KG1 (cell line): ENCODE data around the gene IRGM.
"Not testable (repeated sequence)": the region's sequence is repeated elsewhere in the genome, so short reads cannot be mapped to it uniquely, and the experiment has no call there.

Source experiments
- DNase-seq: peaks from one replicate; lab custom pipeline; 2025; lab: John Stamatoyannopoulos, UW

IRGM gene, protein sequence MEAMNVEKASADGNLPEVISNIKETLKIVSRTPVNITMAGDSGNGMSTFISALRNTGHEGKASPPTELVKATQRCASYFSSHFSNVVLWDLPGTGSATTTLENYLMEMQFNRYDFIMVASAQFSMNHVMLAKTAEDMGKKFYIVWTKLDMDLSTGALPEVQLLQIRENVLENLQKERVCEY

DNA sequence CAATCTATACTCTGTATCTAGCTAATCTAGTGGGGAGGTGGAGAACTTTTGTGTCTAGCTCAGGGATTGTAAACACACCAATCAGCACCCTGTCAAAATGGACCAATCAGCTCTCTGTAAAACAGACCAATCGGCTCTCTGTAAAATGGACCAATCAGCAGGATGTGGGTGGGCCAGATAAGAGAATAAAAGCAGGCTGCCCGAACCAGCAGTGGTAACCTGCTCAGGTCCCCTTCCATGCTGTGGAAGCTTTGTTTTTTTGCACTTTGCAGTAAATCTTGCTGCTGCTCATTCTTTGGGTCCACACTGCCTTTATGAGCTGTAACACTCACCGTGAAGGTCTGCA is at the start of gene IRGM:
IRGM (plus strand) TSS at position 214 of the 346 bp plus-strand sequence. CDS start 1,603 bp downstream, outside the sequence.
- DNase-seq = not testable (repeated sequence)

DNA sequence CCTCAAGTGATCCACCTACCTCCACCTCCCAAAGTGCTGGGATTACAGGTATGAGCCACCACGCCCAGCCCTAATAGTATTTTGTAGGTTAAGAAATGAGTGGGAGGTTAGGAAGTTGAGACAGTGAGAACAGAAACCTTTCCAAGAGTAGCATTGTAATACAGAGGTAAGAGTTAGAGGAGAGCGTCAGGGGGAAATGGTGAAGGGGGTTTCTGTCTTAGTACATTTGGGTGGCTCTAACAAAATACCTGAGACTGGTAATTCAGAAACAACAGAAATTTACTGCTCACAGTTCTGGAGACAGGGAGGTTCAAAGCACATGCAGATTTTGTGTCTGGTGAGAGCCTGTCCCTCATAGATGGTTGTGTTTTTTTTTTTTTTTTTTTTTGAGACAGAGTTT is 48.9 kb upstream of the IRGM start:
- no peak for DNase-seq

DNA sequence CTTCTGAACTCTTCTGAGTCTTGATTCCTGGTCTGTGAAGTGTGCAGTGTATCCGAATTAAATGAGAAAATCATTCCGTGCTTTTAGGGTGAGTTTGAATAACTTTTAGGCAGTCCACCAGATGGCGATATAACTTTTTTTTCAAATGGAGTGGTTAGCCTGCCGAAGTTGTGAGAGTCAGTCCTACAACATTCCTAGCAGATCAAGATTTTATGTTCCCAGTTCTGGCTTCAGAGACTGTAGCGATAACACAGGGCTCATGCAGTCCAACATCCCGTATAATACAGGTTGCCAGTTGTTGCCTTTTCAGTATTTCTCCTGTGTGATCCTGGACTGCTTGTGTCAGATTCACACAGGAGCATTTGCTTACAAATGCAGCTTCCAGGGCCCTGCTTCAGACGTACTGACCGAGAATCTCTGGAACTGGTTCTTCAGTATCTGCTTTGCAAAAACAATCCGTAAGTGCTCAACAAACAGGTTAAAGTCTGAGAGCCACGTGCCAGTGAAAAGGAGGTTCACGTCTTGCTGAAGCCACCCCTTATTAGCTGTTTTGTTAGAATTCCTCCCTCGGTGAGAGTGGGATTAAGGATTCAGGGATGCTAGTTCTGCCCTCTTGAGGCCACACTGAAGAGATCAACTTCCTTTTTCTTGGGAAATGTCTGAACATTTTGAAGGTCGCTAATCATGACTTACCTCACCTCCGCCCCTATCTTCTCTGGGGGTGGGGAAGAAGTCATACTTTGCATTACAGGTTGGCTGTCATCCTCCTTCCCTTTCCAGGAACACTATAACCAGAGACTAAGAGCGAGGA is 45.0 kb upstream of the IRGM start:
- DNase-seq = peak; percentile 4

DNA sequence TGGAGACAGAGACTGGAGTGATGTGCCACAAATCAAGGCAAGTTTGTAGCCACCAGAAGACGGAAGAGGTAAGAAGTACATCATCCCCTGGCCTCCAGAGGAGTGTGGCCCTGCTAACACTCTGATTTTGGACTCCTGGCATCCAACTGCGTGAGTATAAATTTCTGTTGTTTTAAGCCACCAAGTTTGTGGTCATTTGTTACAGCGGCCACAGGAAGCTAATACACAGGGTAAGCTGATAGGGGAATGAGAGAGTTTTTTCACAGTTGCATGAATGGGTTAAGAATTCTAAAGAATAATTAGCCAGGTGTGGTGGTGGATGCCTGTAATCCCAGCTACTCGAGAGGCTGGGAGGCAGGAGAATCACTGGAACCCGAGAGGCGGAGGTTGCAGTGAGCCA is 41.9 kb upstream of the IRGM start:
- no peak for DNase-seq

DNA sequence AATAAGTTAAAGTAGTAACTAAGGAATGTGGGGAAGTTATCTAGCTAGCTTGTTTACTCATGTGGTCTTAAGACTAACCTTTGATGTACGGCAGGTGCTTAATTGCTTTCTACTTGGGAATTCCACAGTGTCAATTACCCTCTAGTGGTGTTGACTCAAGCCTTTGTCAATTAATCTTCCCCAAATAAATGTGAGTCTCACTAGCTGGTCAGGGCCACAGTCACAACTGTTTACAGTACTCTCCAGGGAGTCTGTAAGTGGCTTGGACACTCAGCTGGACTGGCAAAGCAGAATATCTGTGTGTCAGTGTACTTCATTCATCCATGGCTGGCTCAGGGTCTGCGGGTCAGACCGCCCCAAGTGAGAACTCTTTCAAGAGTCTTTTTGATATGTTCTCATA is 37.0 kb upstream of the IRGM start:
- no peak for DNase-seq

DNA sequence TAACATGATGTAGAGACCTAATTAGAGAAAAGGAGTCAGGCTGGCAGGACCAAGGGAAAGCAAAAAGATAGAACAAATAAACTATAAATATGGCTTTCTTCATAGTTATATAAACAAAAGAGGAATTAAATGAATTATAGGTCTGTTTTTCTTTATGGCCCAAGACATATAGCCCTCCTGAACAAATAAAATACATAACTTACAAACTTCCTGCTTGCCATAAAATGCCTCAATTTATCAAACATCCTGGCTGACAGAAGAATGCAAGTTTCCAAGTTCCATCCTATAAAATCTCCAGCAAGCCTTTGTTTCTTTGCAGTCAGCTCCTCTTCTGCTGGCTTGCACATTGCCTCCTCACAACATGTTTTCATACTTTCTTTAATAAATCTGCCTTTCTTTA is 31.3 kb upstream of the IRGM start:
- DNase-seq = no peak

GRCh38 chr5:150816946-150817345 is 29.4 kb upstream of the IRGM start:
- no peak for DNase-seq

- DNase-seq = no peak
These were observed 16.6 kb upstream of the IRGM start for GRCh38 chr5:150829744-150830143.

DNA sequence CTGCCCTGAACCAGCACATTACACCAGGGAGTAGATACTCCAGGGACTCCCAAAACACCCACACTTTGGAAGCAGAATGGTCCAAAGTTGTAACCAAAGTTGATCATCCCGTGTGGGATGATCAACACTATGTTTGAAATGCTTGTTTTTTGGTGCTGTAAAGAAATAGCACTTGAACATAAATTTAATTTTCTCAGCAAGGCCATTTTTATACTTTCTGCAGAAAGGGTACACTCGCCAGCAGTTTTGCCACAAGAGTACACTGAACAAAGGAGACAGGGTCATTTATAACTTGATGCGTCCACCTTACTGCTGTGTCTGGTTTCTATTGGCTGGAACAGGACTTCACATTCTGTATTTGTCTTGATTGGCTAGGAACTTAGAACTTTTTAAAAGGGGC is 14.5 kb upstream of the IRGM start:
- DNase-seq = not testable (repeated sequence)

DNA sequence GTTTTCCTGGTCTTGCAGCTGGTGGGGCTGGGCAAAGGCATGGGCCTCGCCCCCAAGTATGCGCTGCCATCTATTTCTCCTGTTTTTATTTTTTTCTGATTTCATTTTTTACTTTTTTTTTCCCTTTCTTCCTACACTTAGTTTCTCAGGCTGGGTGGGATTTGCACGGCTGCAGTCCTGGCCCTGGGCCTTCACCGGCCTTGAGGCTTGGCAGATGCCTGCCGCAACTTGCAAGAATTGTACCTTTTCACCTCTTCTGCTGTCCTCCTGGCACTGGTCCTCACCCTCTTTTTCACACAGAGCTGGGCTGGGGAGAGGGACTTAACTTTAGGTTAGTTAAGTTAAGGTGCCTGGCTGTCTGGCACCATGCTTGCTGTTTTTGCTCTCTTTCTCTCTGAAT is 10.3 kb upstream of the IRGM start:
- DNase-seq = no peak

GRCh38 chr5:150836703-150837102 is 9.6 kb upstream of the IRGM start:
- no peak for DNase-seq

- DNase-seq = not testable (repeated sequence)
These were observed 999 bp upstream of the IRGM start for GRCh38 chr5:150845185-150845859.

- DNase-seq = peak; percentile 15
These were observed 473 bp downstream of the IRGM start for GRCh38 chr5:150846654-150847333.

DNA sequence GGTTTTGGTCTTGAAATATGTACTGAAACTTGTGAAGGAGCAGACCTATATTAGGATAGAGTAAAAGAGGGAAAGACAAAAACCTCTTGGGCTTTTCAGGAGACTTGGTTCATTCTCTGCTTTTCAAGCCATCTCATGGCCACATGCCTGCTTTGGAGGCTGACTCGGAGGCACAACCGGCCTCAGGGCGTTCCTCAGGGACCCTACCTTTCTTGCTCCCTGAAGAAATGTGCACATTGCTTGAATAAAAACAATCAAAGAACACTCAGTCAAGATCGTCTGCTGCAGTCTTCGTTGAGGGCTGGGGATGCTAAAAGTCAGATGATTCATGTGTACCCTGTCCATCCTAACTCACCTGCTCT is 994 bp downstream of the IRGM start:
- DNase-seq = no peak

DNA sequence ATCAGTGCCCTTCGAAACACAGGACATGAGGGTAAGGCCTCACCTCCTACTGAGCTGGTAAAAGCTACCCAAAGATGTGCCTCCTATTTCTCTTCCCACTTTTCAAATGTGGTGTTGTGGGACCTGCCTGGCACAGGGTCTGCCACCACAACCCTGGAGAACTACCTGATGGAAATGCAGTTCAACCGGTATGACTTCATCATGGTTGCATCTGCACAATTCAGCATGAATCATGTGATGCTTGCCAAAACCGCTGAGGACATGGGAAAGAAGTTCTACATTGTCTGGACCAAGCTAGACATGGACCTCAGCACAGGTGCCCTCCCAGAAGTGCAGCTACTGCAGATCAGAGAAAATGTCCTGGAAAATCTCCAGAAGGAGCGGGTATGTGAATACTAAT is 1.9 kb downstream of the IRGM start:
- no peak for DNase-seq

- DNase-seq = no peak
These were observed 4.7 kb downstream of the IRGM start for GRCh38 chr5:150851039-150851438.

DNA sequence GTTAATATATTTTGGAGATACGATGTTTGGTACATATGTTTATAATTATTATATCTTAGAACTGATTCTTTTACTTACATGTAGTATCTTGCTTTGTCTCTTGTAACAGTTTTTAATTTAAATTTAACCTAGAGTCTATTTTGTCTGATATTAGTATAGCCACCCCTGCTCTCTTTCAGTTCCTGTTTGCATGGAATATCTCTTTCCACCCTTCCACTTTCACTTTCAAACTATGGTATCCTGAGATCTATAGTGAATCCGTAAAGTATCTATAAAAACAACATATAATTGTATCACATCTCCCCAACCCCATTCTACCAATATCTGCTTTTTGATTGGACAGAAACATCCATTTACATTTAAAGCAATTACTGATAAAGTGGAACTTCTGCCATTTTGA is 7.2 kb downstream of the IRGM start:
- DNase-seq = no peak

DNA sequence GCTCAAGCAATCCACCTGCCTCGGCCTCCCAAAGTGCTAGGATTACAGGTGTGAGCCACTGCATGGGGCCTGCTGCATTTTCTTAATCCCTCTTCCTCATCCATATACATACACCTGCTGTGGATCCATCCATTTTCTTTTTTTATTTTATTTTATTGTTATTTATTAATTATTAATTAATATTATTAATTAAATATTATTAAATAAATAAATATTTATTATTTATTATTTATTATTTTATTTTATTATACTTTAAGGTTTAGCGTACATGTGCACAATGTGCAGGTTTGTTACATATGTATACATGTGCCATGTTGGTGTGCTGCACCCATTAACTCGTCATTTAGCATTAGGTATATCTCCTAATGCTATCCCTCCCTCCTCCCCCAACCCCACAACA is 10.4 kb downstream of the IRGM start:
- DNase-seq = not testable (repeated sequence)

GRCh38 chr5:150860246-150860821 is 14.0 kb downstream of the IRGM start:
- no peak for DNase-seq

DNA sequence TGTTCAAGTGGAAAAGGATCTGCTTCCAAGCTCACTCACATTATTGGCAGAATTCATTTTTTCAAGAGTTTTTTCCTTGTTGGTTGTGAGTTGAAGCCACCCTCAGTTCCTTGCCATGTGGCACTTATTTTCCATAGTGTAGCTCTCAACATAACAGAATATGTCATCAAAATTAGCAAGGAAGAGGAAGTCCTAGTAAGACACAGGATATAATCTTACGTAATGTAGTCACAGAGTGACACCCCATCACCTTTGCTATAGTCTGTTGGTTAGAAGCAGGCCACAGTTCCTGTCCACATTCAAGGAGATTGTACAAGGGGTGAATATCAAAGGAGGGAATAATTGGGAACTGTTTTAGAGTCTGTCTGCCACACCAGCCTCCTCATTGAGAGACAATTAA is 15.7 kb downstream of the IRGM start:
- DNase-seq = no peak

GRCh38 chr5:150879358-150879757 is 33.0 kb downstream of the IRGM start:
- no peak for DNase-seq
